ENCODE results near the gene TRMT13.

GRCh38 chr1:100164216-100164615 is 31.3 kb downstream of the TRMT13 start:
- no peak for TF ChIP-seq POLR2A (IDR thresholded peaks at IDR 0.05)
- no peak for TF ChIP-seq POLR2AphosphoS5 (IDR thresholded peaks at IDR 0.05)
- TF ChIP-seq CTCF (IDR thresholded peaks at IDR 0.05) = no peak
- no peak for TF ChIP-seq EP300 (IDR thresholded peaks at IDR 0.05)
